A549 treated with ZK216348 at 1 μM for 4 hours (cell line): ENCODE data around the gene FASLG. TPM values are rescaled to one million over a fixed set of nuclear protein-coding genes. Genes with fewer than 3 reads are reported as not detected.

Experiments used
- total RNA-seq: library from RNA; stranded (reverse); fragments of 200-300 nt; extraction: Qiagen RNA extraction; gene quantifications from 5 replicates; pipeline ENCODE4 v1.2.3, GENCODE V29; 2022; ENCODE audit warnings: low read depth

The FASLG gene, protein sequence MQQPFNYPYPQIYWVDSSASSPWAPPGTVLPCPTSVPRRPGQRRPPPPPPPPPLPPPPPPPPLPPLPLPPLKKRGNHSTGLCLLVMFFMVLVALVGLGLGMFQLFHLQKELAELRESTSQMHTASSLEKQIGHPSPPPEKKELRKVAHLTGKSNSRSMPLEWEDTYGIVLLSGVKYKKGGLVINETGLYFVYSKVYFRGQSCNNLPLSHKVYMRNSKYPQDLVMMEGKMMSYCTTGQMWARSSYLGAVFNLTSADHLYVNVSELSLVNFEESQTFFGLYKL
- not detected in 5 replicates for total RNA-seq

DNA sequence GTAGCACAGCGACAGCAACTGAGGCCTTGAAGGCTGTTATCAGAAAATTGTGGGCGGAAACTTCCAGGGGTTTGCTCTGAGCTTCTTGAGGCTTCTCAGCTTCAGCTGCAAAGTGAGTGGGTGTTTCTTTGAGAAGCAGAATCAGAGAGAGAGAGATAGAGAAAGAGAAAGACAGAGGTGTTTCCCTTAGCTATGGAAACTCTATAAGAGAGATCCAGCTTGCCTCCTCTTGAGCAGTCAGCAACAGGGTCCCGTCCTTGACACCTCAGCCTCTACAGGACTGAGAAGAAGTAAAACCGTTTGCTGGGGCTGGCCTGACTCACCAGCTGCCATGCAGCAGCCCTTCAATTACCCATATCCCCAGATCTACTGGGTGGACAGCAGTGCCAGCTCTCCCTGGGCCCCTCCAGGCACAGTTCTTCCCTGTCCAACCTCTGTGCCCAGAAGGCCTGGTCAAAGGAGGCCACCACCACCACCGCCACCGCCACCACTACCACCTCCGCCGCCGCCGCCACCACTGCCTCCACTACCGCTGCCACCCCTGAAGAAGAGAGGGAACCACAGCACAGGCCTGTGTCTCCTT, at the start of gene FASLG:
FASLG (plus strand) TSS at position 233 of the 583 bp plus-strand sequence; CDS start at position 332, 99 bp downstream.

Other genes with a start within 250 kb of the FASLG start
- gene C1orf105, start 238.4 kb upstream of the FASLG start, total RNA-seq: not detected in 5 replicates
- gene PIGC, start 215.0 kb upstream of the FASLG start, total RNA-seq: 34.6 to 42.6 TPM (median 37.3 TPM) in 5 replicates
- 6.6 to 11.8 TPM (median 11.0 TPM) in 5 replicates for gene SUCO, start 126.0 kb upstream of the FASLG start, total RNA-seq